ENCODE results near the gene ANKRD28.
"Not testable (repeated sequence)": the region's sequence is repeated elsewhere in the genome, so short reads cannot be mapped to it uniquely, and the experiment has no call there.

Gene ANKRD28

GRCh38 chr3:15801298-15801697, 3.5 kb upstream of the ANKRD28 start:
- no peak for DNase-seq (ENCODE audit: low read depth)

DNA sequence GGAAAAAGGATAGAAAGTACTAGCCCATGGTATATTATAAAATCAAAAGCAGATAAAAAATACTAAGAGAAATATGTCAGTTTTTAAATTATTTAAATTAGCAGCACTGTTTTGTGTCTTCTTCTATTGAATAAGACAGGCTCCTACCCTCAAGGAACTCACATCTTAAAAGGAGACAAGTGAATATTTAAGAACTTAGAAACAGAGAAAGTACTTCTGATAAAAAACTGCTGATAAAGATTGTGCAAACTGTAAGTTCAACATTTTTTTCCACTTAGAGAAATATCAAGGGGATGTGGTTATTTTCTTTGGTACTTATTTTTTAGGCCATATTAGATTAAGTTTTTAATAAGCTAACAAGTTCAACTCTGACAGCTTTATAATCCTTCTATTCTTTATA, 3.0 kb upstream of the ANKRD28 start:
- no peak for DNase-seq (ENCODE audit: low read depth)

DNA sequence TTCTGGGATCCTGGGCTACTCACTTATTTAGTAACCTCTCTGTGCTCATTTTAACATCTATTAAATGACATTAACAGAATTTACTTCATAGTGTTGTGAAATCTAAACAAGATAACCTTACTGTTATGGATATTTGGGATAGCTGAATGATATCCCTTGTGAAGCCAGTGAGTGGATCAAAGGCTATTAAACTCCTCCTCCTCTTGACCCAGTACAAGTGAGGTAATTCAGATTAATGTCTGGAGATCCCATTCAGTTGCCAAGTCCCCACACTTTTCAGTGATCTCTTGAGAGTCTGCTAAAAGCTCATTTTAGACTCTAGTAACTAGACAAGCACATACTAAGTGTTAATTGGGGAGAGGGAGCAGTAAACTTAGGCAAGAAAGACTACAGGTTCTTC, 2.5 kb upstream of the ANKRD28 start:
- no peak for DNase-seq (ENCODE audit: low read depth)

DNA sequence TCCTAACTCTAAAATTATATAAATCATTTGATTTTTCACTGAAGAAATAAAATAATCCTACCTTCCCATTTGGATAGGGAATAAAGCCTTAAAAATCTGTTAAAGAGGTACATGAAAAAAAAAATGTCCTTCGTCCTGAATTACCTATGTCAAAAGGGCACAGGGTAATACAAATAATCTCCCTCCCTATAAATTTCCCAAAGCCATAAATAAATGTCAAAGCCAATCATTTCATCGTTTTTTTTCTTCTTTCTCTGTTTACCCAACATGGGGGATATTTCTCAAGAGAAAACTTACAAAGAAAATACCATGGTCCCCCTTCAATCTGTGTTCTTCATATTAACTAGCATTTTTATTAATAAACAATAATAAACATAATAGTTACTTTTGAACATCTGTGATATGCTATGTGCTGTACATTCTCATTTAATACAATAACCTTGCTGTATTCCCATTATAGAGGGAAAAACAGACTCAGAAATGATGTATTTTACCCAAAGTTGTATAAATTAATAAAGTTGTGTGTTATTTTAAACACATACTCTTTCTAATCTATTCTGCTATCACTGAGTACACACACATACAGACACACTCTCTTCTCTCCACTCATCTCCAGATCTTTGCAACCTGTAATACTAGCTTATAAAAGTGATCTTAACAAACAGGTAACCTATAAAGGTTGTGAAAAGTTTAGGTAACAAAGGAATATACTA, 910 bp upstream of the ANKRD28 start:
- DNase-seq (ENCODE audit: low read depth), result no peak

DNA sequence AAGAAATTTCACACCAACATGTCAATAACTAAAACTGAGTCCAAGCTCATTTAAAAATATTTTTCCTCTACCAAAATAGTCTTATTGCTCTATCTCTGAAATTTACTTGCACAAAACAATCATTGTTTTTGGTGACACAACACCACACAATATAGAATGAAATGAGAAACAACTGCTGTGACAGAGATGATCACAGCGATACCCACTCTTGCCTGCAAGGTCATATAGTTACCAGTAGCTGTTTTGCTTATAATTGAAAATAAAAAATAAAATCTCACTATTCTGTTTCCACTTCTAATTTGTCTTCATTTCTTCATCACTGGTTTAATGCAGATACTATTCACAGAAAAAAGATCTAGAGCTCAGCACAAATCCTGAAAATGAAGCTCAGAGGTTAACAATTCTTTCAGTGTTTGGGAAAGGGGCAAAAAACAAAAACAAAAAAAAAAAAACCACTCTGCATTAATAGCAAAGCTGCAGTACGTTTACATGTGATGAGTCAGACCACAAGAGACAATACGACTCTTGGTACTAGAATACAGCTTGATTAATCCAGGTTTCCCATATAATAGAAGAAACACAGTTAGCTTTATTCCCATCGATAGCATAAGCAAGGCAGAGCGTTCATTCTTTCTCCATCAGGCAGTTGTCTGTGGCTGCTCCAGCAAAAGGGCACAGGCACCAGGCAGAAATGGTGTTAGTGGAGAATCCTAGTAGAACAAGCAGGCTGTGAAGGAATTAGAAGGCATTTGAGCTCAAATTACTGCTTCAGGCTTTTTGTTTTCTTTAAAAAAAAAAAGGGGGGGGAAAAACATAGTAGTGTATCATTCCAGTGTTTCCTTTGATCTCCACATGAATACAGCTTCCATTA, 773 bp downstream of the ANKRD28 start:
- DNase-seq (ENCODE audit: low read depth), result no peak

- DNase-seq (ENCODE audit: low read depth), result no peak
Measured at GRCh38 chr3:15796331-15796730, 1.4 kb downstream of the ANKRD28 start.

DNA sequence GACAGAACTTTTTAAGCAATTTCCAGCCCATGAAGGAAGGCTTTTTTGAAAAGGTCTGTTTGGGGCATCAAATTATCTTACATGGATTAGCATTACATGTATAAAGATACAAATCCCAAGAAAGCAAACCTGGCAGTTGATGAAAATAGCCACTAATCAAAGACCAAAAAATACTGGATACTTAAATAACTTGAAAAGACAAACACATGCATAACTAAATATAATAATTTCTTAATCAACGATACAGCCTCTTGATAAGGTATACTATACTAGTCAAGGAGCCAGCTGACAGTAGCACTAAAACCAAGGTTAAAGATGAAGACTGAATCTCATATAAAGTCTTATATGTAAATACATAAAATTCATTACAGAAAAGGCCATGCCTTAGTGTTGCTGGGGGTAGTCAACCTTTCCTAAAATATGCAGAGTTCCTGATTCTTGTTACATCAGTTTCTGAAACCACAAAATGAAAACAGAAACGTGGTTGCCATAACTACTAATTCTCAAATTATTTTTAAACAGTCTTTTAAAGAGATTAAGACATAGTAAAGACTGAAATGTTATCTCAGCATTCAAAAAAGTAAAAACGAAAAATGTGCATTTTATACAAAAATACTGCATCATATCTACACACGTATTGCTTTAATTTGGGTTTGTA, 2.0 kb downstream of the ANKRD28 start:
- DNase-seq (ENCODE audit: low read depth), result no peak

GRCh38 chr3:15794842-15795650, 2.7 kb downstream of the ANKRD28 start:
- no peak for DNase-seq (ENCODE audit: low read depth)

DNA sequence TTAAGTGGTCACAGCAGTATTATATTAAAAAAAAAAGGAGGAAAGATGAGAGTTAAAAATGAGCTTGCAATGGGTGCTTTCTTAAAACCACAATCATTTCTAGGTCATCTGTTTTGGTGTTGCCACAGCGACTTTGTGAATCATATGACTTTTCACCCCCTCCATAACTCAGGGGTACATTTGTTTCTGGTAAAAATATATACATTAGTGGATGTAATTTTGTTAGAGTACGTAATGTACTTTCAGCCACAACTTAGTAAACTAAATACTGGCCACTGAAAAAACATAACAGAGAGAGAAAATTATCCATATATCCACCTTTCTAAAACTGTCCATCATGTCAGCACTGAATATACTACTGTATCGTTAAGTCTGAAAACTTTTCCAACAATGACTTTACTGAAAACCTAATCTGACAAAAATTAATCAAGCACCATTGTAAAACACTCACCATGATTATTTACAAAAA, 3.4 kb downstream of the ANKRD28 start:
- DNase-seq (ENCODE audit: low read depth), result no peak

GRCh38 chr3:15791525-15791924, 6.3 kb downstream of the ANKRD28 start:
- no peak for DNase-seq (ENCODE audit: low read depth)

DNA sequence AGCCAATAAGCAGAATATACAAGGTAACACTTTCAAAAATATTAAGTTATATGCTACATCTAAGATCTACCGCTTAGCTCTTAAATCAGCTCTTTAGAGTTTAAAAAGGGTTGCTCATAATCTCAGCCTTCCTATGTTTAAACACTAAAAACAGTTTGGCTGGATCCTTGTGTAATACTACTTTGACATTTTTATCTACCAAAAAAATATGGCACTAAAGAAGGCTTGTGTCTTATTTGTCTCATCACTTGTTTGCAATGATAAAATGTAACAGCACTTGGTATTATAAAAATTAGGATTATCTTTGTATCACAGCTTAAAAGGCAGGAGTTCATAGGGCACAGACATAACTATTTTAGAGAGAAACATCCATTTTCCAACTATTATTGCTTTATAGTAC, 9.8 kb downstream of the ANKRD28 start:
- no peak for DNase-seq (ENCODE audit: low read depth)

DNA sequence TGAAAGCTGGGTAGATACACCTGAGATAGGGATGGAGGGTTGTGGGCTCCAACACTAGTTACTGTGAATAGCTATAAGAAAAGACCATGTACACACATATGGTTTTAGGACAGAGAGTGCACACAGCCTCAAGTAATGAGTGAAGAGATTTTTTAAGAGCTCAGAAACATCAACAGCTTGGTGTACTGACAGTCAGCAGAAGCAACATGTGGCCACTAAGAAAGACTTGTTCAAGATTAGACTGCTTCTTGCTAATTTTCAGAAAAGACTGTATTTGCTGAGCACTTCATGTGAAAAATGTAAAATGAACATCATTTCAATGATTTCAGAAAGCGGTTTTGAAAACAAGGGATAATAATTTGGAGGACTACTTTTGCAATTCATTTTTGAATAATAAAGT, 10.3 kb downstream of the ANKRD28 start:
- DNase-seq (ENCODE audit: low read depth), result no peak

GRCh38 chr3:15783361-15783969, 14.3 kb downstream of the ANKRD28 start:
- DNase-seq (ENCODE audit: low read depth), result no peak

DNA sequence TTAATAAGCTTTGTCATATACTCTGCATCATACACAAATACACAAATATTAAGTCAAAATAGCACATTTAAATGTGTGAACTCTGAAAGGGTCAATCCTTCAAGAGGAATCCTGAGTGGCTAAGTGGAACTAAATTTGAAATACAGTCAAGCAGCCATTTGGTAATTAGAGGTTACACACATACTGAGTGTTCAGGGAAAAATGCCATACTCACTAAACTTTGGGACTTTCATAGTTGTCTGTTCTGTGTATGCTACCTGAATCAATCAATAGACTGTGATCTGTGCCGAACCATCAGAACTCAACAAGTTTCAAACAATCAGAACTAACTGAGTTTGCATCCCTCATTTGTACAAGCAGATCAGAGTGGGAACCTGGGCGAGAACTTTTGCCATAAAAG, 15.3 kb downstream of the ANKRD28 start:
- DNase-seq (ENCODE audit: low read depth), result no peak

DNA sequence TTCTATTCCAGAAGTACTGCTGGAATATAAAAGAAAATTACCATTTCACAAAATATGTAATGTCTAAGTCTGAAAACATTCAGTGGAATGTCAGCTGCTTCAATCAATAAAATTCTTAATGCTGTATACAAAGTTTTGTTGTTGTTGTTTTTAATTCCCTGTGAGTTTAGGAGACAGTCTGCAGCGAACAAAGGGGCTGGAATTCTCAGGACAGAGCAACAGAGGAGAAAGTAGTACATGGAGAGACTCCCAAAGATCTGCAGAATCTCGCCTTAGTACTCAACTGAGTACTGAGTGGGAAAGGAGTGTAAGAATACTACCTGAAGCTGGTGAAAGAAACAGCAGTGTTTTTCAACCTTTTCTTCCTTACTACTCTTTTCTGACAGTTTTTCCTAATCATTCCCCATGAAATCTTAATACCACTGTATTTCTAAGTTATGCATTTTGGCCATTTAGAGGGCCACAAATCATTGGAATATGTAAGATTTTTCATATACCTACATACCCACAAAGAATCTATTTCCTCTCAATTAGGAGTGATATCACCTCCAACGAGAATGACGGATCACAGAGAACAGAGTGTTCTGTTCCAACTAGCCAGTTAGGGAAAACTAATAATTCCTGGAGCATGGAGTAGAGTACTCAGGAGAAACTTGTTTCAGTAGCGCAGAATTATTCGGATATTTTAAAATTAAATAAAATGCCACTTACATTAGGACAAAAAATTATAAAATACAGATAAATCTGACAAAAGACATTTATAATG, 16.0 kb downstream of the ANKRD28 start:
- DNase-seq (ENCODE audit: low read depth), result no peak

- DNase-seq (ENCODE audit: low read depth), result no peak
Measured at GRCh38 chr3:15781131-15781530, 16.6 kb downstream of the ANKRD28 start.

- no peak for DNase-seq (ENCODE audit: low read depth)
Measured at GRCh38 chr3:15779111-15779510, 18.7 kb downstream of the ANKRD28 start.

- DNase-seq (ENCODE audit: low read depth), result no peak
Measured at GRCh38 chr3:15778332-15778858, 19.4 kb downstream of the ANKRD28 start.

DNA sequence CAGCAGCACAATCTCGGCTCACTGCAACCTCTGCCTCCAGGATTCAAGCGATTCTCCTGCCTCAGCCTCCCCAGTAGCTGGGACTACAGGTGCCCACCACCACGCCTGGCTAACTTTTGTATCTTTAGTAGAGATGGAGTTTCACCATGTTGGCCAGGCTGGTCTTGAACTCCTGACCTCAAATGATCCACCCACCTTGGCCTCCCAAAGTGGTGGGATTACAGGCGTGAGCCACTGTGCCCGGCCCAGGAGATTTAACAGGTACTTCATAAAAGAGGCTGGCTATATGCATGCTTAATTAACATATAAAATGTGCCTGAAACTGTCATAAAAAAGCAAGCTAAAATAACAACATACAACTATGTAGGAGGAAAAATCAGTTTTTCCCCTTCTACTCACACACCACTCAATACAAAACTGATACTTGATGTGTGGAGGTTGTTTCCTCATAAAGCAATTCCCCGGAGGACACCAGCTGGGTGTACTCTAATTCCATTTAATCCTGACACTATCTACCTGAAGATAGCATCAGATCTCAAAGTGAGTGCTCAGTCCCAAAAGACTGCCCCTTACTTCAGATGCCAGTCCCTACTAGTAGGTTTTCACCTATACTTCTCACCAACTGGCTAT, 22.7 kb downstream of the ANKRD28 start:
- DNase-seq (ENCODE audit: low read depth), result not testable (repeated sequence)

GRCh38 chr3:15771444-15771843, 26.3 kb downstream of the ANKRD28 start:
- DNase-seq (ENCODE audit: low read depth), result no peak

Measured in T follicular helper cell (primary cell).